Activated naive CD4-positive, alpha-beta T cell treated with anti-CD3 and anti-CD28 coated beads for 36 hours (primary cell): ENCODE results near the gene ULK3. TPM values are rescaled to one million over a fixed set of nuclear protein-coding genes. Genes with fewer than 3 reads are reported as not detected.
A peak's percentile ranks its signal among the peaks of the same experiment; 100 is the strongest.

ENCODE experiments used
- CTCF ChIA-PET: fragments of 350-600 bp; sonication (Branson Sonifier 250); formaldehyde crosslinking; loops from one replicate; lab custom pipeline; 2021; ENCODE audit warnings: antibody characterized with exemption; lab: Charles Lee
- DNase-seq: peaks from one replicate; pipeline ENCODE4 v3.0.0-alpha.2; 2020
- H3K27ac Mint-ChIP-seq: one replicate; pipeline ENCODE4 v1.8.0; 2021; ENCODE audit warnings: mild to moderate bottlenecking, mixed read lengths
- H3K27me3 Mint-ChIP-seq: one replicate; pipeline ENCODE4 v1.8.0; 2021; ENCODE audit warnings: low read depth, mixed read lengths
- H3K36me3 Mint-ChIP-seq: one replicate; pipeline ENCODE4 v1.8.0; 2021; ENCODE audit warnings: low read depth, mixed read lengths
- H3K4me1 Mint-ChIP-seq: one replicate; pipeline ENCODE4 v1.8.0; 2021; ENCODE audit warnings: low read depth, mixed read lengths
- H3K4me3 Mint-ChIP-seq: one replicate; pipeline ENCODE4 v1.8.0; 2021; ENCODE audit warnings: mild to moderate bottlenecking, moderate library complexity, mixed read lengths
- H3K9me3 Mint-ChIP-seq: one replicate; pipeline ENCODE4 v1.8.0; 2021; ENCODE audit warnings: mixed read lengths
- intact Hi-C: fragments of 100-400 bp; cut with micrococcal nuclease; formaldehyde crosslinking; loops from one replicate; pipeline ENCODE4 v1.15.1; 2023
- total RNA-seq, 2 experiments: library from RNA; stranded (reverse); gene quantifications; one replicate each; pipeline ENCODE4 v1.2.3, GENCODE V29; 2021

ULK3 gene
- total RNA-seq, 2 experiments from 2014 or later = 58.9 to 69.2 TPM

DNA sequence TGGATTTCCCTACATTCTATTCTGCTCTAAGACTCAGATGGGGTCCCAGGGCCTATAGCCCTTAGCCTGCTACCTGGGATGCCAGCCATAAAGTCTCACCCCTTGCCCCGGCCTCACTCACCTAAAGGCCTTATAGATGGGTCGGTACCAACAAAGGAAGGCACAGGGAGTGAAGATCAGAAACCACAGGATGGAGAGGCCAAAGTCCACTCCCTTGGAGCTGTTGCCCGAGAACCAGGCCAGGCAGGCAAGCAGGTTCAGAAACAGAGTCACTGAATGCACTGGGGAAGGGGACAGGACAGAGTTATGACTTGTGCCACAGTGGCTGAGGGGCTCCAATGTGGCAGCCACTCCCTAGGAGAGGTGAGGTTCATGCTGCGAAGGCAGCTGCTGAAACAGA, 7.4 kb upstream of the ULK3 start:
- CTCF ChIA-PET = no interaction called here
- intact Hi-C loops = no loop called here
- peaks cover 9% of the 10 kb centered on the region for H3K4me1 Mint-ChIP-seq
- no peaks in the 10 kb centered on the region for H3K9me3 Mint-ChIP-seq
- no peaks in the 10 kb centered on the region for H3K27me3 Mint-ChIP-seq
- DNase-seq = no peak
- no peak overlapping the region for H3K27ac Mint-ChIP-seq
- no peak overlapping the region for H3K4me3 Mint-ChIP-seq
- H3K36me3 Mint-ChIP-seq = peaks cover 27% of the 10 kb centered on the region

DNA sequence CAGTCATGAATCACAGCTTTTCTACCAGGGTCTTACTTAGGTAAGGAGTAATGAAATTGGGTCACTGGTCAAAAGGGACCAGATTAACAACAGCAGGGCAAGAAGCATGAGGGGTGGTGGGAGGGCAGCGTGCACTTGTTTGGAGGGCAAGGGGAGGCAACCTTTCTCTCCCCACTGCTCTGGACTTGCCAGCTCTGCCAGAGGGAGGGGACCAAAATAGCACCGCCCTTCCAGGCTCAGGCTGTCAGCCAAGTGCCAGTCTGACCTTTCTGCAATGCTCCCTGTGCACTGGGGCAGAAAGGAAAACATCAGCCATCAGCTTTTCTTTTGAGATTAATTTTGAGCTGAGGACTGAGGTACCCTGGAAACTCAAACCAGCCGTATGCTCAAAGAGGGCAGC, 4.5 kb upstream of the ULK3 start:
- H3K27ac Mint-ChIP-seq = no peak overlapping the region
- intact Hi-C loops = loop anchor here (10.0 kb wide), 1 partner anchor 383 kb away; the partner anchor contains the start of gene UBL7
- H3K36me3 Mint-ChIP-seq = peaks cover 20% of the 10 kb centered on the region
- CTCF ChIA-PET = interaction anchor here (0.6 to 1.9 kb wide), 5 partner anchors 22 to 299 kb away, joined by 3 to 6 read pairs (median 3); no protein-coding TSS in a partner anchor
- H3K4me1 Mint-ChIP-seq = peaks cover 28% of the 10 kb centered on the region
- no peaks in the 10 kb centered on the region for H3K9me3 Mint-ChIP-seq
- DNase-seq = no peak
- no peak overlapping the region for H3K4me3 Mint-ChIP-seq
- no peaks in the 10 kb centered on the region for H3K27me3 Mint-ChIP-seq

DNA sequence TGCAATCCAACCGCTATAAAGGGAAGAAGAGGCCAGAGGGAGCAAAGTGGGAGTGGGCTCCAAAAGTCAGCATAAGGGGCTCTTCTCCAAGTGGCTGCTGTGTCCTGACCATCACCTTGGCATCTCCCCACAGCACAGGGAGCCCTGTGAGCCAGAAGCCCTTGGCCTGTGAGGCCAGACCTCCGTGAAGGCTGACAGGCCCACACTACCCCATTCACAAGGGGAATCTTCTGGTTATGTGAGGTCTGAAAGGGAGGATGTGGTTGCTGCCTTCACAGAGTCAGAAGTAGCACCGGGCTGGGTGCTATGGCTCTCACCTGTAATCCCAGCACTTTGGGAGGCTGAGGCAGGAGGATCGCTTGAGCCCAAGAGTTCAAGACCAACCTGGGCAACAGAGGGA, 2.6 kb upstream of the ULK3 start:
- CTCF ChIA-PET = interaction anchor here (0.8 to 1.9 kb wide), 6 partner anchors 26 to 75 kb away, joined by 3 to 8 read pairs (median 5); no protein-coding TSS in a partner anchor
- H3K27ac Mint-ChIP-seq = peak overlapping the region; percentile 89
- no peaks in the 10 kb centered on the region for H3K27me3 Mint-ChIP-seq
- peak; percentile 52 for DNase-seq
- intact Hi-C loops = loop anchor here (1.0 to 10.0 kb wide), 4 partner anchors 56 to 381 kb away; partner anchors contain the start of gene UBL7
- no peaks in the 10 kb centered on the region for H3K9me3 Mint-ChIP-seq
- peaks cover 20% of the 10 kb centered on the region for H3K36me3 Mint-ChIP-seq
- peak overlapping the region; percentile 3 for H3K4me3 Mint-ChIP-seq
- peaks cover 44% of the 10 kb centered on the region for H3K4me1 Mint-ChIP-seq

- peak overlapping the region; percentile 3 for H3K4me3 Mint-ChIP-seq
- CTCF ChIA-PET = interaction anchor here (0.6 to 1.6 kb wide), 12 partner anchors 18 to 104 kb away, joined by 3 to 8 read pairs (median 4); no protein-coding TSS in a partner anchor
- intact Hi-C loops = loop anchor here (1.0 to 10.0 kb wide), 4 partner anchors 56 to 380 kb away; partner anchors contain the start of gene UBL7
- no peaks in the 10 kb centered on the region for H3K27me3 Mint-ChIP-seq
- DNase-seq = peak; percentile 78
- peaks cover 44% of the 10 kb centered on the region for H3K4me1 Mint-ChIP-seq
- H3K27ac Mint-ChIP-seq = peak overlapping the region; percentile 89
- peaks cover 20% of the 10 kb centered on the region for H3K36me3 Mint-ChIP-seq
- no peaks in the 10 kb centered on the region for H3K9me3 Mint-ChIP-seq
Measured at GRCh38 chr15:74845208-74845568, 2.2 kb upstream of the ULK3 start.

DNA sequence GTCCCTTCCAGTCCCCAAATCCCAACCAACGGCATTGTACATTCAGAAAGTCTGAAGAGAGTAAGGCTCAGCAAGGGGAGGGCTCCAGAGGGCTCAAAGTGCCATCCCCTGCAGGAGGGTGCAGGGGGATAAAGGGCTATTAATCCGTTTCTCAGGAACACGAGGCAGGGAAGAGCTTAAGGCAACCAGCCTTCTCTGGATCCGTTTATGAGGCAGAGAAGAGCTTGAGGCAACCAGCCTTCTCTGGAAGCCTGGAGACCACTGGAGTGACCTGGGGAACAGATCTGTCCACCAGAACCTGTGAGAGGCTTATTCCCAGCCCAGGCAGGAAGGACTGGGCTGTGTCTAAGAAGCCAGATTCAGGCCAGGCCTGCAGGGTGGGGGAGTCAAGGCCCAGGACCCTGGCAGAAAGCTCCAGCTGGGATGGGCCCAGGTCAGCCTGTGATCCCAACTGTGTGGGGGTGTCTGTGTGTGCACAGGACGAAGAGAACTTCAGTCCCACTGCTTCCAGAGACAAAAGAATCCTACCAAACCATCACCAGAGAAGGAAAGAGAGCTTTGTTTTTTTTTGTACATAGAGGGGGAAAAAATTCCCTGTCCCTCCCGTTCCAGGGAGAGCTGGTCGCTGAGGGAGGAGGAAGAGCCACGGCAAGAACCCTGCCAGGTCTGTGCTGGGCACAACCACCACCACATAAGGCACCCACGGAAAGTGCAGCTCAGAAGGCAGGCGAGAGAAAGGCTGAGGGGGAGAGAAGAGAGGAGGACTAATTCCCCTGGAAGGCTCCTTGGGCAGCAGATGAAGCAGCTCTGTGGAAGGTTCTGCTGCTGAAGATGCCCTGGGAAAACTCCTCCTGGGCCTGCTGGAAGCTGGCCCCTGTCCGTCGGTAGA, 1.6 kb upstream of the ULK3 start:
- no peaks in the 10 kb centered on the region for H3K27me3 Mint-ChIP-seq
- H3K36me3 Mint-ChIP-seq = peaks cover 18% of the 10 kb centered on the region
- CTCF ChIA-PET = interaction anchor here (0.6 to 1.6 kb wide), 15 partner anchors 16 to 105 kb away, joined by 3 to 10 read pairs (median 4); no protein-coding TSS in a partner anchor
- H3K27ac Mint-ChIP-seq = peak overlapping the region; percentile 89
- peak; percentile 32 for DNase-seq
- intact Hi-C loops = loop anchor here (1.0 to 10.0 kb wide), 5 partner anchors 57 to 380 kb away; partner anchors contain the start of genes EDC3 and UBL7
- no peaks in the 10 kb centered on the region for H3K9me3 Mint-ChIP-seq
- H3K4me1 Mint-ChIP-seq = peaks cover 44% of the 10 kb centered on the region
- H3K4me3 Mint-ChIP-seq = peak overlapping the region; percentile 85

GRCh38 chr15:74843891-74844299, 939 bp upstream of the ULK3 start:
- H3K4me3 Mint-ChIP-seq = peak overlapping the region; percentile 85
- H3K36me3 Mint-ChIP-seq = peaks cover 18% of the 10 kb centered on the region
- CTCF ChIA-PET = interaction anchor here (1.0 to 1.9 kb wide), 8 partner anchors 16 to 75 kb away, joined by 3 to 13 read pairs (median 5); no protein-coding TSS in a partner anchor
- no peak for DNase-seq
- intact Hi-C loops = loop anchor here (1.0 to 10.0 kb wide), 10 partner anchors 29 to 379 kb away; partner anchors contain the start of genes CLK3, COX5A, EDC3 and FAM219B
- no peaks in the 10 kb centered on the region for H3K9me3 Mint-ChIP-seq
- no peaks in the 10 kb centered on the region for H3K27me3 Mint-ChIP-seq
- peaks cover 44% of the 10 kb centered on the region for H3K4me1 Mint-ChIP-seq
- H3K27ac Mint-ChIP-seq = peak overlapping the region; percentile 89

DNA sequence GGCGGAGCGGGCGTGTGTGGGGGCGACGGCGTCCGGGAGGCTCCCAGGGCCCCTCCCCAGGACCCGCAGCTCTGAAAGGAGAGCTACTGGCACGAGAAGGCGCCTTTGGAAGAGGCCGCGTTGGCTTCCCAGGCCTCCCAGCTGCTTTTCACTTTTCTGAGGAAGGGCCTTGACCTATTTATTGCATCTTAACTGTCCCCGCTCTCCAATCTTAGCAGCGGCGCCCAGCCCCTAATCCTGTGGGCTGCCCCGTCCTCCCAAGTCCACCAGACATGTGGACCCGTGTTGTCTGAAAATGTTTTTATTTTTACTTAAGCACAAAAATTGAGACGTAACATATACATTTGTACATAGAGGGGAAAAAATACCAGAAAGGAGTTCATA, 481 bp upstream of the ULK3 start:
- no peak for DNase-seq
- Mint-ChIP-seq H3K27me3 (no peaks in the 10 kb centered on the region), H3K36me3 (peaks cover 15% of the 10 kb centered on the region), H3K4me3 (peak overlapping the region; percentile 85), H3K9me3 (no peaks in the 10 kb centered on the region), H3K4me1 (peaks cover 44% of the 10 kb centered on the region), H3K27ac (peak overlapping the region; percentile 89)
- CTCF ChIA-PET = interaction anchor here (1.4 to 1.9 kb wide), 5 partner anchors 10 to 74 kb away, joined by 3 to 13 read pairs (median 10); no protein-coding TSS in a partner anchor
- intact Hi-C loops = loop anchor here (1.0 to 10.0 kb wide), 9 partner anchors 30 to 379 kb away; partner anchors contain the start of genes CLK3, COX5A, EDC3 and FAM219B

GRCh38 chr15:74841891-74842373, 1.0 kb downstream of the ULK3 start:
- Mint-ChIP-seq H3K4me3 (peak overlapping the region; percentile 86), H3K36me3 (peaks cover 10% of the 10 kb centered on the region), H3K27me3 (no peaks in the 10 kb centered on the region), H3K4me1 (peaks cover 44% of the 10 kb centered on the region), H3K27ac (no peak overlapping the region), H3K9me3 (no peaks in the 10 kb centered on the region)
- CTCF ChIA-PET = interaction anchor here (0.6 to 1.9 kb wide), 5 partner anchors 9 to 264 kb away, joined by 3 to 13 read pairs (median 7); no protein-coding TSS in a partner anchor
- no peak for DNase-seq
- intact Hi-C loops = loop anchor here (2.0 to 10.0 kb wide), 5 partner anchors 61 to 377 kb away; partner anchors contain the start of genes CLK3, EDC3 and UBL7

DNA sequence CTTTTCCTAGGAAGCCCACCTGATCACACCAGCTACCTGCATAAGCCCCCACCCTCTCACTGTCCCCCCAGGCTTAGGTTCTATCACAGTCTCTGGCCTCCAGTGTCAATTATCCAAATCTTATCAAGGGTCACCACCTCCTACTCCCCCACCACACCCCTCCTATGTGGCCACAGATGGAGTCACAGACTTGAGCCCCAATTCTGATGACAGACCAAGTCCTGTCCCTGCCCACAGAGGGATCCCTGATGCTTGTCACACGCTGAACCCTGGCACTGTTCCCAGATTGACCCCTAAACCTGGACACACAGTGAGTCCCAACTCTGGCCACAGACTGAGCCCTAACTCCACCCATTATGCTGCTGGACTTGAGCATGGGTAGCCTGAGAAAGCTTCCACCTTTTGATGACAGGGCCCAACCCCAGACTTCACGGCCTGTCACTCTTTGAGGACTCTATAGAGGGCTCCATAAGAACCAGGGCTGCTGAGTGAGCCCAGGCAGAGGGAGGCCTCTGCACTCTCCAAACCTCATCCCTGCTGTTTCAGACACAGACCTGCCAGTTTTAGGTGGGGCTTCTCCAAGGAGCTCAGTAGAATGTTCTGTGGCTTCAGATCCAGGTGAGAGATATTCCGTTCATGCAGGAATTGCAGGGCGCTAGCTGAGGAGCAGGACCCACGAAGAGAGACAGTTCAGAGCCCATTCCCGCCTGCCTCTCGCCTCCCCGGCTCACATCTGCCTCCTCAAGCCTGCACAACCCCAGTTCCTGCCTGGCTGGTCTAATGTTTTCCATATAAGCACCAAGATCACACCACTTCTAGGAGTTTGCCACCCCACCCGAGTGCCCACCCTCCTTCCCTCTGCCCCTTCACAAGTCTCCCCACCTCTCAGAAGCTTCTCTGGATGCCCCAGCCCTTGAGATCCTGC, 1.8 kb downstream of the ULK3 start:
- intact Hi-C loops = loop anchor here (5.0 to 10.0 kb wide), 2 partner anchors 144 to 376 kb away; partner anchors contain the start of genes EDC3 and UBL7
- CTCF ChIA-PET = interaction anchor here (0.5 to 1.7 kb wide), 3 partner anchors 54 to 81 kb away, joined by 4 to 7 read pairs (median 6); no protein-coding TSS in a partner anchor
- Mint-ChIP-seq H3K4me1 (peaks cover 42% of the 10 kb centered on the region), H3K4me3 (peak overlapping the region; percentile 14), H3K27ac (no peak overlapping the region), H3K36me3 (peaks cover 8% of the 10 kb centered on the region), H3K27me3 (no peaks in the 10 kb centered on the region), H3K9me3 (no peaks in the 10 kb centered on the region)
- no peak for DNase-seq

DNA sequence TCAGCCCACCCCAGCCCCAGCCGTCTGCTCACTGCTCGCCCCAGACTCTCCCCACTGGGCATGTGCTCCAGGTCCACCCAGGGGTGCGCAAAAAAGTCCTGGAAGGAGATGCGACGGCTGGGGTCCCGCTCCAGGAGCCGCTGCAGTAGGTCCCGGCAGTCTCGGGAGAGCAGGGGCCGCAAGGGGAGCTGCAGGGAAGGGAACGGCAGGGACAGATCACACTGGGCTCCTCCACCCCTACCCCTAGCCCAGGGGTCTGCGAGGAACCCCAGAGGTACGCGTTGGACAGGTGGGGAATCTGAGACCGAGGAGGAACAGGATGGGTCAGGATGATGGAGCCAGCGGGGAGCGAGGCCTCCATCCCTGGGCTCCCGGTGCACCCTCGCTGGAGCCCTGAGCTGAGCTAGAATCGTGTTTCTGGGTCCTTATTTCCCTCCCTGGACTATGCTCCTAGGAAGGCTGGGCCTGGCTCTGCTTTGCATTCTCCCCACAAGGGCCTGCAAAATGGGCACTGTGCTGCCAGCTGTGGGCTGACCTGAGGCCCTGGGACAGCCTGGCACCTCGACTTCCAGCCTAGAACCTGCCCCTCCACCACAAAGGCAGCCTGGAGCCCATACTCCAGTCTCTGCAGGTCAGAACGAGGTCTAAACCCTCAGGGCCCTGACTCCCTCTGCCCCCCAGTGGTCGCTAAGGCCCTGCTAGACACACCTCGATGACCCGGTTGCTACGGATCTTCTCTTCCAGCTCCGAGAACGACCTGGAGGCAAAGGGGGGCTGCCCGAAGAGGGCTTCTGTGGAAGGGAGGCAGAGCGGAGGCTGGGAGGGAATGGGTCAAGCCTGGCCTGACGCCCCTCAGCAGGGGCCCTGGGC, 3.2 kb downstream of the ULK3 start:
- intact Hi-C loops = loop anchor here (5.0 to 10.0 kb wide), 2 partner anchors 142 to 375 kb away; partner anchors contain the start of genes EDC3 and UBL7
- Mint-ChIP-seq H3K36me3 (peaks cover 12% of the 10 kb centered on the region), H3K9me3 (no peaks in the 10 kb centered on the region), H3K27me3 (no peaks in the 10 kb centered on the region), H3K4me1 (peaks cover 32% of the 10 kb centered on the region), H3K27ac (no peak overlapping the region), H3K4me3 (no peak overlapping the region)
- DNase-seq = no peak
- CTCF ChIA-PET = interaction anchor here (0.6 to 3.9 kb wide), 3 partner anchors 33 to 69 kb away, joined by 3 to 35 read pairs (median 6); no protein-coding TSS in a partner anchor
